Neural progenitor cell (in vitro differentiated cells): ENCODE measurements around the gene TMEM87A. TPM values are rescaled to one million over a fixed set of nuclear protein-coding genes. Genes with fewer than 3 reads are reported as not detected.
A peak's percentile ranks its signal among the peaks of the same experiment; 100 is the strongest.

ENCODE experiments used
- DNase-seq: peaks from one replicate; pipeline ENCODE4 v3.0.0-alpha.2; 2016; ENCODE audit warnings: low spot score
- H2AFZ ChIP-seq: fragments of 200-600 bp; sonication (generic); replicated peaks from 2 replicates; pipeline ENCODE4 v1.6.1; 2016; ENCODE audit warnings: antibody characterized with exemption
- H3F3A ChIP-seq: fragments of 200-600 bp; sonication (generic); 2 replicates; pipeline ENCODE4 v1.6.1; 2016; ENCODE audit warnings: antibody characterized with exemption, low read depth
- H3K27ac ChIP-seq: fragments of 200-600 bp; sonication (generic); 2 replicates; pipeline ENCODE4 v1.5.1; 2016; ENCODE audit warnings: mild to moderate bottlenecking
- H3K27me3 ChIP-seq: fragments of 200-600 bp; sonication (generic); 2 replicates; pipeline ENCODE4 v1.6.1; 2016; ENCODE audit warnings: mild to moderate bottlenecking, moderate library complexity
- H3K36me3 ChIP-seq: fragments of 200-600 bp; sonication (generic); 2 replicates; pipeline ENCODE4 v1.5.1; 2016
- H3K4me1 ChIP-seq: fragments of 200-600 bp; sonication (generic); 2 replicates; pipeline ENCODE4 v1.6.1; 2016; ENCODE audit warnings: mixed run types
- H3K4me2 ChIP-seq: fragments of 200-600 bp; sonication (generic); 2 replicates; pipeline ENCODE4 v1.6.1; 2016
- H3K4me3 ChIP-seq: fragments of 200-600 bp; sonication (generic); 2 replicates; pipeline ENCODE4 v1.5.1; 2016
- H3K79me2 ChIP-seq: fragments of 200-600 bp; sonication (generic); 2 replicates; pipeline ENCODE4 v1.6.1; 2016; ENCODE audit warnings: low read depth
- H3K9ac ChIP-seq: fragments of 200-600 bp; sonication (generic); 2 replicates; pipeline ENCODE4 v1.6.1; 2016
- H3K9me3 ChIP-seq: fragments of 200-600 bp; sonication (generic); 2 replicates; pipeline ENCODE4 v1.5.1; 2016; ENCODE audit warnings: low read depth
- H4K20me1 ChIP-seq: fragments of 200-600 bp; sonication (generic); 2 replicates; pipeline ENCODE4 v1.6.1; 2016; ENCODE audit warnings: low read depth
- H3K27ac Mint-ChIP-seq: 3 replicates; pipeline ENCODE4 v1.8.0; 2021; ENCODE audit warnings: mixed read lengths
- H3K27me3 Mint-ChIP-seq: 2 replicates; pipeline ENCODE4 v1.8.0; 2022; ENCODE audit warnings: low read depth, mild to moderate bottlenecking, inconsistent platforms, moderate library complexity, mixed read lengths; ENCODE audit not compliant: insufficient read depth
- H3K36me3 Mint-ChIP-seq: 3 replicates; pipeline ENCODE4 v1.8.0; 2021; ENCODE audit warnings: mixed read lengths
- H3K4me1 Mint-ChIP-seq: 3 replicates; pipeline ENCODE4 v1.8.0; 2021; ENCODE audit warnings: mixed read lengths
- H3K4me3 Mint-ChIP-seq: 3 replicates; pipeline ENCODE4 v1.8.0; 2021; ENCODE audit warnings: mild to moderate bottlenecking, moderate library complexity, mixed read lengths
- H3K9me3 Mint-ChIP-seq: 3 replicates; pipeline ENCODE4 v1.8.0; 2020; ENCODE audit warnings: mixed read lengths
- EZH2 ChIP-seq: fragments of 200-600 bp; sonication (generic); IDR thresholded peaks from 2 replicates; pipeline ENCODE4 v1.6.1; 2017; ENCODE audit warnings: antibody characterized with exemption, mild to moderate bottlenecking, moderate library complexity
- EZH2phosphoT487 ChIP-seq: fragments of 200-600 bp; sonication (generic); IDR thresholded peaks from 2 replicates; pipeline ENCODE4 v1.6.1; 2017; ENCODE audit warnings: antibody characterized with exemption
- total RNA-seq: library from RNA; depleted of rRNA; stranded (reverse); fragments of >200 nt; gene quantifications from 2 replicates; pipeline ENCODE4 v1.2.3, GENCODE V29; 2015; ENCODE audit warnings: low replicate concordance
- TF ChIP-seq, protein P1 (sequence below): fragments of 200-600 bp; sonication (generic); IDR thresholded peaks from 2 replicates; pipeline ENCODE4 v1.5.1; 2017; ENCODE audit warnings: antibody characterized with exemption, mild to moderate bottlenecking

TMEM87A gene
- total RNA-seq, 1 donor from 2014 or later = 47.0 TPM

GRCh38 chr15:42275780-42276391 lies 2.7 kb upstream of the TMEM87A start:
- Histone ChIP-seq H3K9ac (peak overlapping the region; percentile 30), H4K20me1 (no peaks in the 10 kb centered on the region), H3K4me3 (no peak overlapping the region), H3K27me3 (no peaks in the 10 kb centered on the region), H3K36me3 (no peaks in the 10 kb centered on the region), H3K4me1 (peaks cover 29% of the 10 kb centered on the region), H3K9me3 (no peaks in the 10 kb centered on the region), H2AFZ (no peak overlapping the region), H3F3A (peaks cover 19% of the 10 kb centered on the region), H3K79me2 (peaks cover 26% of the 10 kb centered on the region), H3K27ac (no peak overlapping the region), H3K4me2 (peak overlapping the region; percentile 86)
- Mint-ChIP-seq H3K36me3 (no peaks in the 10 kb centered on the region), H3K27me3 (no peaks in the 10 kb centered on the region), H3K4me1 (peaks cover 35% of the 10 kb centered on the region), H3K9me3 (no peaks in the 10 kb centered on the region), H3K27ac (no peak overlapping the region), H3K4me3 (no peak overlapping the region)
- TF ChIP-seq, protein P1, sequence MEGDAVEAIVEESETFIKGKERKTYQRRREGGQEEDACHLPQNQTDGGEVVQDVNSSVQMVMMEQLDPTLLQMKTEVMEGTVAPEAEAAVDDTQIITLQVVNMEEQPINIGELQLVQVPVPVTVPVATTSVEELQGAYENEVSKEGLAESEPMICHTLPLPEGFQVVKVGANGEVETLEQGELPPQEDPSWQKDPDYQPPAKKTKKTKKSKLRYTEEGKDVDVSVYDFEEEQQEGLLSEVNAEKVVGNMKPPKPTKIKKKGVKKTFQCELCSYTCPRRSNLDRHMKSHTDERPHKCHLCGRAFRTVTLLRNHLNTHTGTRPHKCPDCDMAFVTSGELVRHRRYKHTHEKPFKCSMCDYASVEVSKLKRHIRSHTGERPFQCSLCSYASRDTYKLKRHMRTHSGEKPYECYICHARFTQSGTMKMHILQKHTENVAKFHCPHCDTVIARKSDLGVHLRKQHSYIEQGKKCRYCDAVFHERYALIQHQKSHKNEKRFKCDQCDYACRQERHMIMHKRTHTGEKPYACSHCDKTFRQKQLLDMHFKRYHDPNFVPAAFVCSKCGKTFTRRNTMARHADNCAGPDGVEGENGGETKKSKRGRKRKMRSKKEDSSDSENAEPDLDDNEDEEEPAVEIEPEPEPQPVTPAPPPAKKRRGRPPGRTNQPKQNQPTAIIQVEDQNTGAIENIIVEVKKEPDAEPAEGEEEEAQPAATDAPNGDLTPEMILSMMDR = no peak
- no peak for TF ChIP-seq EZH2
- TF ChIP-seq EZH2phosphoT487 = no peak
- peak; percentile 21 for DNase-seq

GRCh38 chr15:42274702-42274989 lies 1.4 kb upstream of the TMEM87A start:
- Histone ChIP-seq H3K79me2 (peaks cover 38% of the 10 kb centered on the region), H3K27me3 (no peaks in the 10 kb centered on the region), H3K9me3 (no peaks in the 10 kb centered on the region), H3K4me2 (peak overlapping the region; percentile 86), H3K9ac (peak overlapping the region; percentile 71), H3K36me3 (no peaks in the 10 kb centered on the region), H3K27ac (no peak overlapping the region), H3F3A (peaks cover 19% of the 10 kb centered on the region), H3K4me3 (peak overlapping the region; percentile 78), H2AFZ (peak overlapping the region; percentile 95), H3K4me1 (peaks cover 29% of the 10 kb centered on the region), H4K20me1 (no peaks in the 10 kb centered on the region)
- DNase-seq = peak; percentile 6
- Mint-ChIP-seq H3K36me3 (peaks cover 2% of the 10 kb centered on the region), H3K27ac (no peak overlapping the region), H3K4me3 (peak overlapping the region; percentile 99), H3K4me1 (peaks cover 38% of the 10 kb centered on the region), H3K27me3 (no peaks in the 10 kb centered on the region), H3K9me3 (no peaks in the 10 kb centered on the region)
- TF ChIP-seq EZH2phosphoT487 (no peak), EZH2 (no peak)
- TF ChIP-seq, protein P1 = no peak

DNA sequence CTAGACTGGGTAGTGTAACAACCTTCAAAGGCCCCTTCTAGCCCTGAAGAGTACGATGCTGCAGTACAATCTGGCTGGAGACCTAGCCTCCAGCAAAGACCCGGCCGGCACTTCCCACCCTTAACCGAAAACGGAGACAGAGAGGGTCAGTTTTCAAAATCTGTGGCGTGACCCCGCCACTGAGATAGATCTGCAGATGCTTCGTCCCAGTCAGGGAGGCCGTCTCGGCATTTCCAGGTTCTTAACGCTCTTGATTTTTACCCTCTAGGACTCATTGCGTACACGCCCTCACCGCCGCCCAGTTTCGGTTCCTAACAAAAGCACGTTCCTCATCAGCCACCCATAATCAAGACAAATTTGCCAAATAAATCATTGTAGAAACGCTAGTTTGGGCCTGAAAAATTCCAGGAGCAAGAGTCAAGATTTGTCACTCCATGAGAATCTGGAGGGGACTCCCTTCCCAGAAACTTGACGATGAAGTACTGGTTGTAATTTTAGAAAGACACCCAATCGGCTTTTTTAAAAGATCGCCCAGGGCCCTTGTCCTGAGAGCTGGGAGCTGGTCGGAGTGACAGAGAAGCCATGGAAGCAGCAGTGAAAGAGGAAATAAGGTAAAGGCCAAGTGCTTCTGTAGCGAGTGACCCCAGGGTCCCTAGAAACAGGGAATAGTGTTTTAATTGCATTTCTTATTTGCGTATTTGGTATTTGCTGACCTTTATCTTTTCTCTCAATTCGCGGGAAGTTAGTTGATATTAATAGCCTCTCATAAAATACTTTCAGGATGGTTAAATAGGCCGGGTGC lies 868 bp upstream of the TMEM87A start:
- peak overlapping the region; percentile 91 for H3K27ac Mint-ChIP-seq
- H2AFZ ChIP-seq = peak overlapping the region; percentile 95
- H3K4me2 ChIP-seq = peak overlapping the region; percentile 86
- peak; percentile 50 for DNase-seq
- H3K9me3 Mint-ChIP-seq = no peaks in the 10 kb centered on the region
- TF ChIP-seq EZH2phosphoT487 (no peak), EZH2 (no peak)
- TF ChIP-seq, protein P1 = no peak
- H4K20me1 ChIP-seq = no peaks in the 10 kb centered on the region
- peak overlapping the region; percentile 78 for H3K4me3 ChIP-seq
- H3K27me3 Mint-ChIP-seq = no peaks in the 10 kb centered on the region
- H3K9ac ChIP-seq = peak overlapping the region; percentile 71
- H3K4me1 ChIP-seq = peaks cover 29% of the 10 kb centered on the region
- peaks cover 42% of the 10 kb centered on the region for H3K79me2 ChIP-seq
- H3K4me1 Mint-ChIP-seq = peaks cover 38% of the 10 kb centered on the region
- H3K4me3 Mint-ChIP-seq = peak overlapping the region; percentile 99
- H3K36me3 Mint-ChIP-seq = peaks cover 2% of the 10 kb centered on the region
- H3K27me3 ChIP-seq = no peaks in the 10 kb centered on the region
- peaks cover 19% of the 10 kb centered on the region for H3F3A ChIP-seq
- no peaks in the 10 kb centered on the region for H3K36me3 ChIP-seq
- H3K9me3 ChIP-seq = no peaks in the 10 kb centered on the region
- H3K27ac ChIP-seq = peak overlapping the region; percentile 83
